GM23338 (cell line): ENCODE measurements around the gene RIPOR3. TPM values are rescaled to one million over a fixed set of nuclear protein-coding genes. Genes with fewer than 3 reads are reported as not detected.

Source experiments
- ATAC-seq: fragments of 200-7000 bp; cut with Tn5 transposase; 3 replicates; pipeline ENCODE4 v1.9.1; 2020
- DNase-seq: peaks from one replicate; pipeline ENCODE4 v3.0.0-alpha.2; 2015; ENCODE audit warnings: low spot score
- H2AFZ ChIP-seq: fragments of 200-600 bp; sonication (generic); 2 replicates; pipeline ENCODE4 v1.8.0; 2016; ENCODE audit warnings: antibody characterized with exemption, mild to moderate bottlenecking, moderate library complexity
- H3F3A ChIP-seq: fragments of 200-600 bp; sonication (generic); replicated peaks from 2 replicates; pipeline ENCODE4 v1.8.0; 2017; ENCODE audit warnings: antibody characterized with exemption, mixed run types, low read depth
- H3K27ac ChIP-seq: fragments of 200-600 bp; sonication (generic); 2 replicates; pipeline ENCODE4 v1.6.1; 2016; ENCODE audit warnings: low read depth
- H3K27me3 ChIP-seq: fragments of 200-600 bp; sonication (generic); 2 replicates; pipeline ENCODE4 v1.8.0; 2016; ENCODE audit warnings: mild to moderate bottlenecking, mixed run types, moderate library complexity; ENCODE audit not compliant: insufficient read depth
- H3K36me3 ChIP-seq: fragments of 200-600 bp; sonication (generic); 2 replicates; pipeline ENCODE4 v1.8.0; 2016; ENCODE audit warnings: mild to moderate bottlenecking; ENCODE audit not compliant: insufficient read depth
- H3K4me1 ChIP-seq: fragments of 200-600 bp; sonication (generic); 2 replicates; pipeline ENCODE4 v1.8.0; 2016; ENCODE audit warnings: mild to moderate bottlenecking, moderate library complexity; ENCODE audit not compliant: insufficient read depth
- H3K4me2 ChIP-seq: fragments of 200-600 bp; sonication (generic); 2 replicates; pipeline ENCODE4 v1.7.1; 2017; ENCODE audit warnings: mixed run types
- H3K4me3 ChIP-seq: fragments of 200-600 bp; sonication (generic); 2 replicates; pipeline ENCODE4 v1.6.1; 2016; ENCODE audit warnings: mixed run types
- H3K79me2 ChIP-seq: fragments of 200-600 bp; sonication (generic); replicated peaks from 2 replicates; pipeline ENCODE4 v1.8.0; 2017; ENCODE audit warnings: mild to moderate bottlenecking; ENCODE audit not compliant: insufficient read depth
- H3K9me2 ChIP-seq: fragments of 200-600 bp; sonication (generic); 2 replicates; pipeline ENCODE4 v1.8.0; 2017; ENCODE audit not compliant: insufficient read depth
- H4K20me1 ChIP-seq: fragments of 200-600 bp; sonication (generic); replicated peaks from 2 replicates; pipeline ENCODE4 v1.8.0; 2017; ENCODE audit warnings: mild to moderate bottlenecking; ENCODE audit not compliant: insufficient read depth
- H3K27ac Mint-ChIP-seq: 2 replicates; pipeline ENCODE4 v1.8.0; 2020; ENCODE audit warnings: inconsistent platforms, mild to moderate bottlenecking, moderate library complexity, mixed read lengths
- H3K27me3 Mint-ChIP-seq: 3 replicates; pipeline ENCODE4 v1.8.0; 2022; ENCODE audit warnings: low read depth, mild to moderate bottlenecking, moderate library complexity, mixed read lengths, inconsistent platforms; ENCODE audit not compliant: insufficient read depth, poor library complexity
- H3K36me3 Mint-ChIP-seq: 3 replicates; pipeline ENCODE4 v1.8.0; 2021; ENCODE audit warnings: low read depth, mild to moderate bottlenecking, inconsistent platforms, moderate library complexity, mixed read lengths
- H3K4me1 Mint-ChIP-seq: 3 replicates; pipeline ENCODE4 v1.8.0; 2020; ENCODE audit warnings: mild to moderate bottlenecking, inconsistent platforms, mixed read lengths
- H3K4me3 Mint-ChIP-seq: 3 replicates; pipeline ENCODE4 v1.8.0; 2021; ENCODE audit warnings: moderate library complexity, mild to moderate bottlenecking, inconsistent platforms, mixed read lengths
- H3K9me3 Mint-ChIP-seq: 3 replicates; pipeline ENCODE4 v1.8.0; 2020; ENCODE audit warnings: moderate library complexity, mild to moderate bottlenecking, inconsistent platforms, mixed read lengths
- NANOG ChIP-seq: IDR thresholded peaks from 2 replicates; pipeline ENCODE4 v1.6.1; 2016; ENCODE audit warnings: antibody characterized with exemption, borderline replicate concordance
- POLR2AphosphoS5 ChIP-seq: IDR thresholded peaks from 2 replicates; pipeline ENCODE4 v1.6.1; 2016; ENCODE audit warnings: antibody characterized with exemption, low read depth
- STAT1 ChIP-seq: IDR thresholded peaks from one replicate; pipeline ENCODE4 v1.6.1; 2016; ENCODE audit warnings: antibody characterized with exemption; ENCODE audit not compliant: unreplicated experiment
- ZNF114 ChIP-seq: fragments of 250-450 bp; sonication (Bioruptor Pico); IDR thresholded peaks from 2 replicates; pipeline ENCODE4 v1.5.0; 2020; ENCODE audit warnings: mild to moderate bottlenecking, moderate library complexity
- polyA plus RNA-seq: library from polyadenylated mRNA; unstranded; fragments of >200 nt; fragmentation: Nextera tagmentation; extraction: Ambion mirVana; gene quantifications from 2 replicates; pipeline ENCODE4 v1.2.1, GENCODE V29; 2016
- total RNA-seq: library from RNA; depleted of rRNA; stranded (reverse); fragments of >200 nt; shearing (Covaris generic); gene quantifications from 2 replicates; pipeline ENCODE4 v1.2.3, GENCODE V29; 2014
- TF ChIP-seq, protein P1 (sequence below): IDR thresholded peaks from 2 replicates; pipeline ENCODE4 v1.6.1; 2016; ENCODE audit warnings: antibody characterized with exemption
- TF ChIP-seq, protein P2 (sequence below), 2 experiments: fragments of 200-600 bp in 1 of 2; sonication (generic) in 1 of 2; conservative IDR thresholded peaks; 2 replicates each; pipeline versions ENCODE4 v1.5.1 to v1.6.1; 2016 to 2017; ENCODE audit warnings: antibody characterized with exemption in 2 of 2, low read depth in 2 of 2, mild to moderate bottlenecking in 2 of 2, moderate library complexity in 1 of 2

Gene RIPOR3
- total and polyA plus RNA-seq, 2 experiments from 2014 or later, result 4.9 to 6.3 TPM

GRCh38 chr20:50585678-50586077 is 105.7 kb downstream of the RIPOR3 start:
- no peak for TF ChIP-seq NANOG
- no peak for TF ChIP-seq POLR2AphosphoS5
- TF ChIP-seq, protein P1, sequence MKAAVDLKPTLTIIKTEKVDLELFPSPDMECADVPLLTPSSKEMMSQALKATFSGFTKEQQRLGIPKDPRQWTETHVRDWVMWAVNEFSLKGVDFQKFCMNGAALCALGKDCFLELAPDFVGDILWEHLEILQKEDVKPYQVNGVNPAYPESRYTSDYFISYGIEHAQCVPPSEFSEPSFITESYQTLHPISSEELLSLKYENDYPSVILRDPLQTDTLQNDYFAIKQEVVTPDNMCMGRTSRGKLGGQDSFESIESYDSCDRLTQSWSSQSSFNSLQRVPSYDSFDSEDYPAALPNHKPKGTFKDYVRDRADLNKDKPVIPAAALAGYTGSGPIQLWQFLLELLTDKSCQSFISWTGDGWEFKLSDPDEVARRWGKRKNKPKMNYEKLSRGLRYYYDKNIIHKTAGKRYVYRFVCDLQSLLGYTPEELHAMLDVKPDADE, result no peak
- no peak overlapping the region for H2AFZ ChIP-seq
- no peaks in the 10 kb centered on the region for H3K4me1 ChIP-seq
- Mint-ChIP-seq H3K27me3 (peaks cover 2% of the 10 kb centered on the region), H3K36me3 (peaks cover 19% of the 10 kb centered on the region), H3K4me1 (peaks cover 2% of the 10 kb centered on the region; the same call in 2 of the 3 replicates), H3K9me3 (no peaks in the 10 kb centered on the region), H3K27ac (no peak overlapping the region), H3K4me3 (no peak overlapping the region)
- no peaks in the 10 kb centered on the region for H3K27me3 ChIP-seq
- ATAC-seq (no peak), DNase-seq (no peak)
- H4K20me1 ChIP-seq, result 0 out of 2 replicates have a peak, but pooled peaks cover 1% of the 10 kb centered on the region
- no peak overlapping the region for H3K4me2 ChIP-seq
- no peaks in the 10 kb centered on the region for H3K79me2 ChIP-seq
- H3K27ac ChIP-seq, result no peak overlapping the region
- H3K4me3 ChIP-seq, result no peak overlapping the region
- H3K36me3 ChIP-seq, result peaks cover 9% of the 10 kb centered on the region; the same call in 1 of the 2 replicates
- no peaks in the 10 kb centered on the region for H3F3A ChIP-seq
- no peaks in the 10 kb centered on the region for H3K9me2 ChIP-seq

GRCh38 chr20:50585214-50585613 is 106.1 kb downstream of the RIPOR3 start:
- no peaks in the 10 kb centered on the region for H3K27me3 ChIP-seq
- Mint-ChIP-seq H3K9me3 (no peaks in the 10 kb centered on the region), H3K36me3 (peaks cover 24% of the 10 kb centered on the region), H3K4me3 (no peak overlapping the region), H3K27me3 (peaks cover 2% of the 10 kb centered on the region), H3K27ac (no peak overlapping the region), H3K4me1 (peaks cover 2% of the 10 kb centered on the region; the same call in 2 of the 3 replicates)
- H3K4me3 ChIP-seq, result no peak overlapping the region
- no peaks in the 10 kb centered on the region for H3F3A ChIP-seq
- H2AFZ ChIP-seq, result no peak overlapping the region
- no peak overlapping the region for H3K27ac ChIP-seq
- no peak overlapping the region for H3K4me2 ChIP-seq
- no peaks in the 10 kb centered on the region for H3K9me2 ChIP-seq
- no peak for ATAC-seq
- H3K4me1 ChIP-seq, result no peaks in the 10 kb centered on the region
- no peaks in the 10 kb centered on the region for H3K79me2 ChIP-seq
- peaks cover 9% of the 10 kb centered on the region; the same call in 1 of the 2 replicates for H3K36me3 ChIP-seq
- no peak for TF ChIP-seq STAT1
- DNase-seq, result no peak
- H4K20me1 ChIP-seq, result peaks cover 6% of the 10 kb centered on the region; the same call in 1 of the 2 replicates

DNA sequence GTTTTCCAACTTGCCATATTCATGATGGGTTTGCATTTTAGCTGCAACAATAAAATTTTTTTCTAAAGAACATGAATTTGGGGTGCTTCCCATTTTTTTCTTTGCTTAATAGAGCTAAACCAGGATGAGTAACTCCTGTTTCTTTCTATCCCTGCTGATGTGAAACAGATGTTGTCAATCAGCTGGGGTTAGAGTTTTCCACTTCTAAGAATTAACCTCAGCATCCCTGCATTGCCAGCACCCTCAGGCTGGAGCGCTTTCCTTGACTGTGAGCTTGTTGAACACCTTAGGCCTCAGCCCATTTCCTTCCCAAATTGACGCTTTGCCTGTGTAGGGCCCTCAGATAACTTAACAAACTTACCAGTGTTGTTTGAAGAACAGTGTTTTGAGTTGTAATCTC is 106.7 kb downstream of the RIPOR3 start:
- H3K4me2 ChIP-seq, result no peak overlapping the region
- no peak overlapping the region for H3K4me3 ChIP-seq
- Mint-ChIP-seq H3K4me1 (peaks cover 2% of the 10 kb centered on the region; the same call in 2 of the 3 replicates), H3K4me3 (no peak overlapping the region), H3K36me3 (peaks cover 29% of the 10 kb centered on the region), H3K27me3 (peaks cover 2% of the 10 kb centered on the region), H3K9me3 (no peaks in the 10 kb centered on the region), H3K27ac (no peak overlapping the region)
- no peak for DNase-seq
- no peaks in the 10 kb centered on the region for H3K9me2 ChIP-seq
- H3K27me3 ChIP-seq, result no peaks in the 10 kb centered on the region
- H3F3A ChIP-seq, result 0 out of 2 replicates have a peak, but pooled peaks cover under 1% of the 10 kb centered on the region
- H2AFZ ChIP-seq, result no peak overlapping the region
- peaks cover 11% of the 10 kb centered on the region; the same call in 1 of the 2 replicates for H3K36me3 ChIP-seq
- ATAC-seq, result no peak
- H3K4me1 ChIP-seq, result no peaks in the 10 kb centered on the region
- no peaks in the 10 kb centered on the region for H3K79me2 ChIP-seq
- H4K20me1 ChIP-seq, result peaks cover 6% of the 10 kb centered on the region; the same call in 1 of the 2 replicates
- no peak overlapping the region for H3K27ac ChIP-seq
- TF ChIP-seq, protein P1, result no peak
- no peak for TF ChIP-seq ZNF114
- TF ChIP-seq, protein P2, sequence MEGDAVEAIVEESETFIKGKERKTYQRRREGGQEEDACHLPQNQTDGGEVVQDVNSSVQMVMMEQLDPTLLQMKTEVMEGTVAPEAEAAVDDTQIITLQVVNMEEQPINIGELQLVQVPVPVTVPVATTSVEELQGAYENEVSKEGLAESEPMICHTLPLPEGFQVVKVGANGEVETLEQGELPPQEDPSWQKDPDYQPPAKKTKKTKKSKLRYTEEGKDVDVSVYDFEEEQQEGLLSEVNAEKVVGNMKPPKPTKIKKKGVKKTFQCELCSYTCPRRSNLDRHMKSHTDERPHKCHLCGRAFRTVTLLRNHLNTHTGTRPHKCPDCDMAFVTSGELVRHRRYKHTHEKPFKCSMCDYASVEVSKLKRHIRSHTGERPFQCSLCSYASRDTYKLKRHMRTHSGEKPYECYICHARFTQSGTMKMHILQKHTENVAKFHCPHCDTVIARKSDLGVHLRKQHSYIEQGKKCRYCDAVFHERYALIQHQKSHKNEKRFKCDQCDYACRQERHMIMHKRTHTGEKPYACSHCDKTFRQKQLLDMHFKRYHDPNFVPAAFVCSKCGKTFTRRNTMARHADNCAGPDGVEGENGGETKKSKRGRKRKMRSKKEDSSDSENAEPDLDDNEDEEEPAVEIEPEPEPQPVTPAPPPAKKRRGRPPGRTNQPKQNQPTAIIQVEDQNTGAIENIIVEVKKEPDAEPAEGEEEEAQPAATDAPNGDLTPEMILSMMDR (conservative IDR thresholded peaks at IDR 0.05; ENCODE audit: low read depth in 2 of 2), result no peak
